ENCODE results near the gene HERC4.
A peak's percentile ranks its signal among the peaks of the same experiment; 100 is the strongest.
"Not testable (repeated sequence)": the region's sequence is repeated elsewhere in the genome, so short reads cannot be mapped to it uniquely, and the experiment has no call there.

HERC4 gene

DNA sequence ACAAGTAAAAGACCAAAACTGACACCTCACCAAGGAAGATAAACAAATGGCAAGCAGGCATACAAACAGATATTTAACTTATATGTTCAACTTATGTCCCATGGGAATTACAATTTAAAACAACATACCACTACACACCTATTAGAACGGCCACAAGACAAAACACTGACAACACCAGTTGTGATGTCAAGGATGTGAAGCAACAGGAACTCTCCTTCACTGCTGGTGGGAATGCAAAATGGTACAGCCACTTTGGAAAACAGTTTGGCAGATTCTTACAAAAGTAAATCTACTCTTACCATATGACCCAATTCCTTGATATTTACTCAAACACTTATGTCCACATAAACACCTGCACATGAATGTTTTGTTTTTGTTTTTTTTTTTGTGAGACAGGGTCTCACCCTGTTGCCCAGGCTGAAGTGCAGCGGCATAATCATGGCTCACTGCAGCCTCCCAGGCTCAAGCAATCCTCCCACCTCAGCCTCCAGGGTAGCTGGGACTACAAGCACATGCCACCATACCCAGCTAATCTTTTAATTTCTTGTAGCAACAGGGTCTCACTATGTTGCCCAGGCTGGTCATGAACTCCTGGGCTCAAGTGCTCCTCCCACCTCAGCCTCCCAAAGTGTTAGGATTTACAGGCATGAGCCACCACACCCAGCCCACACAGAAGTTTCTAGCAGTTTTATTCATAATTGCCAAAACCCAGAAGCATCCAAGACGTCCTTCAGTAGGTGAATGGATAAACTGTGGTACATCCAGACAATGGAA, 27.3 kb downstream of the HERC4 start:
- DNase-seq, result no peak

DNA sequence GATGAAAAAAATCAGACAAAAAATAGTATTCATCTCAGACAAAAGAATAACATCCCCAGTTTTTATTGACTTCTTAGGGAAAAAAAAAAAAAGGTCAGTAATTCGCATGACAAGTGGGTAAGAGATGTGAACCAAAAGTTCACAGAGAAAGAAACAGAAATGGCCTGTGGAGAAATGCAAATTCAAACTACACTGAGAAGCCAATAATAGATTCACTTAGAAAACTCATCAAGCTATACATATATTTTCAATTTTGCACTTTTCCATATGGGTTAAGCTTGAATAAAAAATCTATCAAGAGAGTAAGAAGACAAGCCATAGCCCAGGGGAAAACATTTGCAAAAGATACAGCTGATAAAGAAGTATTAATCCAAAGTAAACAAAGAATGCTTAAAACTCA, 28.0 kb downstream of the HERC4 start:
- DNase-seq, result no peak

GRCh38 chr10:68046642-68047041, 28.4 kb downstream of the HERC4 start:
- DNase-seq, result no peak

- DNase-seq, result no peak
Measured at GRCh38 chr10:68043030-68043429, 32.1 kb downstream of the HERC4 start.

DNA sequence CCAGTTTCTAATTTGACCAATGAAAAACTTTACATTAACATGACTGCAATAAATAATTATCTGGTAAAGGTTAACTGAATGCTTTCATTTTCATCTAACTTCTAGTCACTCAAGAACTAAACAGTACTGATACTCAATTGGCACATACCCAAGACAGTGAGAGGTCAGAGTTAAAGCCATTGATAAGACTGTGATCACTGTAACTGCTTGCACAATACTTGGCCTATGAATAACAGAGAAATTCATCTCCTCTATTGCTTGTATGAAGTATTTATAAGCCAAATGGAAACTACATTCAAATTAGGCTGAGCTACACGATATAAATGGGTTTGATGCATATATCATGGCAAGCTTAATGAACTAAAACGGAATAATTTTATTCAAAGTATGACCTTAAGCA, 43.0 kb downstream of the HERC4 start:
- DNase-seq, result no peak

DNA sequence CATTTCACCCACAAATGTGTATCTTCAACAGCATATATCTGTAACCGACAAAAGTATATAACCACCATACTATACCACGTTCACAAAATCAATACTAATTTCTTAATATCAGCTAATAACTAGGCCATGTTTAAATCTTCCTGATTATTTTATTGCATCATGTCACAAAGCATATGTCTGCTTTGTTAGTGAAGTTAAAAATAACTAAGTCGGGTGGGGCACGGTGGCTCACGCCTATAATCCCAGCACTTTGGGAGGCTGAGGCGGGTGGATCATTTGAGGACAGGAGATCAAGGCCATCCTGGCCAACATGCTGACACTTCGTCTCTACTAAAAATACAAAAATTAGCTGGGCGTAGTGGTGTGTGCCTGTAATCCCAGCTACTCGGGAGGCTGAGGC, 47.7 kb downstream of the HERC4 start:
- no peak for DNase-seq

- peak in 1 of 5 experiments; percentile 3 for DNase-seq
Measured at GRCh38 chr10:68023292-68023691, 51.8 kb downstream of the HERC4 start.

DNA sequence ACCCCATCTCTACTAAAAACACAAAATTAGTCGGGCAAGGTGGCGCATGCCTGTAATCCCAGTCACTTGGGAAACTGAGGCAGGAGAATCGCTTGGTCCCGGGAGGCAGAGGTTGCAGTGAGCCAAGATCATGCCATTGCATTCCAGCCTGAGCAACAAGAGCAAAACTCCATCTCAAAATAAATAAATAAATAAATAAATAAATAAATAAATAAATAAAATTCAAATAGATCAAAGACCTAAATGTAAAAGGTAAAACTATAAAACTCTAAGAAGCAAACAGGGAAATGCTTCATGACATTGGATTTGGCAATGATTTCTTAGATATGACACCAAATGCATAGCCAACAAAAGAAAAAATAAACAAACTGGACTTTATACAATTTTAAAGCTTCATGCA, 52.8 kb downstream of the HERC4 start:
- not testable (repeated sequence) for DNase-seq

DNA sequence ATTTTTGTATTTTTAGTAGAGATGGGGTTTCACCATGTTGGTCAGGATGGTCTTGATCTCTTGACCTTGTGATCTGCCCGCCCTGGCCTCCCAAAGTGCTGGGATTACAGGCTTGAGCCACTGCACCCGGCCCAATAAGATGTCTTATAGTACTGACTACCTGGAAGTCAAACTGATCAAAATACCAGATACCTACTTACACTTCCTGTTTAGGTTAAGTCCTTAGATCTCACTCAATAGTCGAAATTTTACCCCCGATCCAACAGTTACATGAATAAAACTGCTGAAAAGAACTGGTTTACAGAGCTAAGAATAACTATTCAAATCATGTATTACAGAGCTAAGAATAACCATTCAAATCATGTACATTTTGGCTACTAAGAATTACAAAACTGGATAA, 58.6 kb downstream of the HERC4 start:
- peak in 1 of 5 experiments; percentile 56 for DNase-seq

DNA sequence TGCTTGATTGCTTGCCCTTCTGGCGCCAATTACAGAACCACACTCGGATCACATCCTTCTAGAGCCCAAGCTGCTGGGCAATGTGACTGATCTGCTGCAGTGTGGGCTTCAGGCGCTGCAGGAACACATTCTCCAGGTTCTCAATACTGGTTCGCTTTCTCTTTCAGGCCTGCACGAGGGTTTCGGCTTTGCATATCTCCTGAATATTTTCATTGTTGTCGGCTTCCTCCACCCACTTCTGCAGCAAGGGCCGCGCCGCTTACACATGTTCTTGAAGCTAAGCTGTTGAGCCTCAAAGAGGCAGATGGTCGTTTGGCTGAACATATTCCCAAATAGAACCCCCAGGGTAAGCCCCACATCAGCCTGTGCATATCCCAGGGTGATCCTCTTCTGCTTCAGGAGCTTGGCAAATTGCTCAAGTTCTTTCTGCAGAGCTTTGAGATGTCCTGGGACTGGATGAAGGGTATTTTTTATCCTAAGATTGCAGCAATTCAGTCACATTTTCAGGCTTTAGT, 64.6 kb downstream of the HERC4 start:
- DNase-seq, result no peak

DNA sequence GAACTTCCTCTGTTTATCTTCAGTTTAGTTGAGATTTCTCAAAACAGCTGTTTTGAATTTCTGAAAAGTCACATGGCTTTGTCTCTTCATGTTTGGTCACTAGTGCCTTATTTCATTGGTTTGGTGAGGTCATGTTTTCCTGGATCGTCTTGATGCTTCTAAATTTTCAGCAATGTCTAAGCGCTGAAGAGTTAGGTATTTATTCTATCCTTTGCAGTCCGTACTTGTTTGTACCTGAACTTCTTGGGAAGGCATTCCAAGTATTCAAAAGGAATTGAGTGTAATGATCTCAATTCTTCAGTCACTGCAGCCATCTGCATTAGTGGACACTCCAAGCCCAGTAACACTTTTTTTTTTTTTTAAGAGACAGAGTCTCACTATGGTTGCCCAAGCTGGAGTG, 67.7 kb downstream of the HERC4 start:
- no peak for DNase-seq

GRCh38 chr10:68001539-68001938, 73.5 kb downstream of the HERC4 start:
- peak in 1 of 5 experiments; percentile 22 for DNase-seq

DNA sequence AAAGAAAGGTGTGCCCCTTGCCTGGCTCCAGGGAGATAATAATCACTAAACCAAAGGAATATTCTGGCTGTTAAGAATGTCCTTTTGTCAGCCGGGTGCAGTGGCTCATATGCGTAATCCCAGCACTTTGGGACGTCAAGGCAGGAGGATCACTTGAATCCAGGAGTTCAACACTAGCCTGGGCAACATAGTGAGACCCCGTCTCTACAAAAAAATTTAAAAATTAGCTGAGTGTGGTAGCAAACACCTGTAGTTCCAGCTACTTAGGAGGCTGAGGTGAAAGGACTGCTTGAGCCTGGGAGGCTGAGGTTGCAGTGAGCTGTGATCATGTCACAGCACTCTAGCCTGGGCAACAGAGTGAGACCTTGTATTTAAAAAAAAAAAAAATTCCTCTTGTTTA, 74.1 kb downstream of the HERC4 start:
- DNase-seq, result no peak

DNA sequence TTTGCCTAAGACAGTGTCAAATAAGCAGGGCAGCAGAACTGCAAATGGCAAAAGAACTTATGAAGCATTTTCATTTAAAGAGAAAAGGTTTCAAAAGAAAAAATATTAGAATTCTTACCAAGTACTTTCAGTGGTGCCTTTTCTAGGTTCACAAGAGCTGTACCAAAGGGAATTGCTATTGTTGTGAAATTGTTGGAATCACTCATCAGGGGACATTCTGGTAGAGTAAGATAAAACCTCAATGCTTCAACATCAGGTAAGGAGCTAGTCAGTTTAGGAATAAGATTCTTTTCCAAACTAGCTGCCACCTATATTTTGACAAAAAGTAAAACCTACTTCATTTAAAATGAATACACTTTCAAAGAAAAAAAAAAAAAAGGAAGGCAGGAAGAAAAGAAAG, 85.0 kb downstream of the HERC4 start:
- DNase-seq, result no peak

DNA sequence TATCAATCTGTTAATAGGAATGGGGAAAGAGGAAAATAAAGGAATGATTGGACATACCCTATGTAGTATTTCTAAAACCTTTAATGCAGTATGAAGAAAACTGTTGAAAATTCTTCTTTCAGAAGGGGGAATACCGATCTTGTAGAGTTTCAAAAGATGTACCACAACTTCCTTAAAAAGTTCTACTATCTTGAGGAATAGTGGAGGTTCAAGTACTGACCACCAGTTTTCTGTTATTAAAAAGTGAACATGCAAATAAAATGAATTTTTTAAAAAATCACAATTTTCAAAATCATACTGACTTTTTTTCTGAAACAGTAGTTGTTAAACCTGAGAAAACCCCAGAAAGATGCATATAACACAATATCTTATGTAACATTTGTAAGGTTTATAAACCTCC, 86.5 kb downstream of the HERC4 start:
- no peak for DNase-seq

GRCh38 chr10:67982603-67983002, 92.5 kb downstream of the HERC4 start:
- not testable (repeated sequence) for DNase-seq

GRCh38 chr10:67978749-67979148, 96.3 kb downstream of the HERC4 start:
- DNase-seq, result no peak

- DNase-seq, result no peak
Measured at GRCh38 chr10:67977251-67977650, 97.8 kb downstream of the HERC4 start.

DNA sequence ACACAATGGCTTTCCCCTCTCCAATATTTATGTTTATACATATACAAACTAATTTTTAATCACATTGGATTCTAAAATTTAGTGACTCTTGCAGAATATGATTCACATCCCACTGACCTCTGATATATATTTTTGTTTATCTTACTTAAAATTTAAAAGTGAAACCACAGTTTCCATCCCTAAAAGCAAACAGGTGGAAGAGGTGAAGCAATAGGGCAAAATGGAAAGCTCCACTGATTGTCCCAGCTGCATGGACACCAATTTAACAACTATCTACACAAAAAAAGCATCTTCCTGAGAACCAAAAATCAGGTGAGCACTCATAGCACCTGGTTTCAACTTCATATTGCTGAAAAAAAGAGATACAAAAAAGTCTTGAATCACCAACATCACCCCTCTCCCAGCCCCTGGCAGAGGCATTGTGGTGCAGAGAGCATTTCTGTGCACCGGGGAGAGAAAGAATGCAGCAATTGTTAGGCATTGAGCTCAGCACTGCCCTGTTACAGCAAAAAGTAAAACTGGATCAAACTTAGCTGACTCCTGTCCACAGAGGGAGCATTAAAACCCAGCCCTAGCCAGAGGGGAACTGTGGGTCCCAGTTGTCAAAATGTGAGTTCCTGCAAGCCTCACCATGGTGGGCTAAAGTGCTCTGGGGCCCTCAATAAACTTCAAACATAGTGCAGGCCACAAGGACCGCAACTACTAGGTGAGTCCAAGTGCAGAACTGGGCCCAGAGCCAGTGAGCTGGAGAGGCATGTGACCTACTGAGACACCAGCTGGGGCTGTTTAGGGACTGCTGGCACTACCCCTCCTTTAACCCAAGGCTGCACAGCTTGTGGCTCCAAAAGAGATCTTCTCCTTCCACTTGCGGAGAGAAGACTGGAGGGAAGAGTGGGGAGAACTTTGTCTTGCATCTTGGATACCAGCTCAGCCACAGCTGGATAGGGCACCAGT, 98.5 kb downstream of the HERC4 start:
- no peak for DNase-seq

DNA sequence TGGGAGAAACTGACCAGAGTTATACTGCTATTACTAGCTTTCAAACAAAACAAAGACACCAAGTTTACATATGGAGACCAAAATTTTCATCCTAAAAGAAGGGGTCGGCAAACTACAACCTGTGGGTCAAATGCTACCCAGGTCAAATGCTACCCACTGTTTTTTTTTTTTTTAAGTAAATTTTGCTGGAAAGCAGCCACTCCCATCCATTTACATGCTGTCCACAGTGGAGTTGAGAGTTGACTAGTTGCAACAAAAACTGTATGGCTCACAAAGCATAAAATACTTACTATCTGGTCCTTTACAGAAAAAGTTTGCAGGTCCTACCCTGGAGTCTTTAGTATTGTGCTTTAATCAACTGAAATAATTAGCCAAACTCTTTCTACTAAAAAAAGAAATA, 99.2 kb downstream of the HERC4 start:
- no peak for DNase-seq

GRCh38 chr10:67971311-67971710, 103.8 kb downstream of the HERC4 start:
- peak in 1 of 5 experiments; percentile 4 for DNase-seq

- no peak for DNase-seq
Measured at GRCh38 chr10:67969875-67970274, 105.2 kb downstream of the HERC4 start.

DNA sequence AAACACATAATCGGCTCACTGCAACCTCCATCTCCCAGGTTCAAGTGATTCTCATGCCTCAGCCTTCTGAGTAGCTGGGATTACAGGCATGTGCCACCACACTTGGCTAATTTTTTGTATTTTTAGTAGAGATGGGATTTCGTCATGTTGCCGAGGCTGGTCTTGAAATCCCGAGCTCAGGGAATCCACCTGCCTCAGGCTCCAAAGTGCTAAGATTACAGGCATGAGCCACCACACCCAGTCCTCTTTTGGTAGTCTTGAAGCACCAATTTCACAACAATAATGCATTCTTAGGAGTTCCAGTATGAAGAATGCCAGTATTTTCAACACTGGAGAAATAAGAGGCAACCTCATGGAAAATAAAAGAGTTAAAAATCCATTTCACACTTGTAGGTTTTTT, 109.0 kb downstream of the HERC4 start:
- DNase-seq, result not testable (repeated sequence)

DNA sequence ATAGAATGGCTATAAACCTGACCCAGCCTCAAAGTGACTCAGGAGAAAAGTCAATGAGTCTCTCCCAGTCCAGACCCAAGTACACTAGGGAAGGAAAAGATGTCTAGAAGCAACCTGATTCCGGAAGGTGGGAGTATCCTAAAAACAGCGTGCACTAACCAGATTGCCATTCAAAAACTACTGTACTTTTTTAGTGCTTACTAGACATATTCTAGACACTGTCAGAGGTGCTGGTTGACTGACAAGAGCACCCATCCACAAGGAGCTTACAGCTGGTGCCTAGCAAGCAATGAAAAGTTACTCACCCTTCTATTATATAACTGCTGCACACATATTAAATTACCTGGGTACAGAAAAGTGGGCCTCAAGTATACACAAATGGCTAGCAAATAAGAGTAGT, 109.6 kb downstream of the HERC4 start:
- DNase-seq, result no peak

Data from T-helper 2 cell (primary cell).